Liver (tissue), 9 donors: ENCODE data around the gene SHB. TPM values are rescaled to one million over a fixed set of nuclear protein-coding genes. Genes with fewer than 3 reads are reported as not detected.

Source experiments
- DNase-seq: peaks from one replicate; pipeline ENCODE4 v3.0.0-alpha.2; 2017; ENCODE audit warnings: low spot score
- H3K27ac ChIP-seq, 2 donors: one replicate each; pipeline ENCODE4 v1.7.0; 2013; ENCODE audit warnings: inconsistent platforms in 2 of 2, low read length in 2 of 2, control low read depth in 1 of 2, low read depth in 1 of 2, mild to moderate bottlenecking in 1 of 2
- H3K27me3 ChIP-seq, 4 donors: one replicate each; pipeline versions ENCODE4 v1.6.1 to v1.7.0; 2013; ENCODE audit warnings: low read length in 3 of 4, inconsistent platforms in 1 of 4, mild to moderate bottlenecking in 1 of 4, moderate library complexity in 1 of 4; ENCODE audit not compliant: control insufficient read depth in 4 of 4, insufficient read depth in 4 of 4
- H3K36me3 ChIP-seq, 4 donors: one replicate each; pipeline versions ENCODE4 v1.6.1 to v1.7.0; 2013; ENCODE audit warnings: low read length in 3 of 4, mild to moderate bottlenecking in 3 of 4, low read depth in 1 of 4, moderate library complexity in 1 of 4; ENCODE audit not compliant: control insufficient read depth in 4 of 4, insufficient read depth in 3 of 4
- H3K4me1 ChIP-seq, 4 donors: one replicate each; pipeline versions ENCODE4 v1.6.1 to v1.7.0; 2013; ENCODE audit warnings: low read length in 3 of 4, mild to moderate bottlenecking in 3 of 4, moderate library complexity in 1 of 4; ENCODE audit not compliant: control insufficient read depth in 4 of 4, insufficient read depth in 4 of 4
- H3K4me3 ChIP-seq, 3 donors: one replicate each; pipeline versions ENCODE4 v1.6.1 to v1.7.0; 2013; ENCODE audit warnings: low read length in 3 of 3, control low read depth in 1 of 3, low read depth in 1 of 3, mild to moderate bottlenecking in 1 of 3
- H3K9ac ChIP-seq, 2 donors: one replicate each; pipeline ENCODE4 v1.7.0; 2013; ENCODE audit warnings: low read length in 2 of 2, mild to moderate bottlenecking in 2 of 2, moderate library complexity in 2 of 2, control low read depth in 1 of 2, low read depth in 1 of 2
- H3K9me3 ChIP-seq, 4 donors: one replicate each; pipeline versions ENCODE4 v1.6.1 to v1.7.0; 2013; ENCODE audit warnings: low read length in 3 of 4; ENCODE audit not compliant: control insufficient read depth in 4 of 4
- ATF3 ChIP-seq: IDR thresholded peaks from 2 replicates; pipeline ENCODE4 v1.6.1; 2016; ENCODE audit warnings: antibody characterized with exemption
- EGR1 ChIP-seq, 2 donors: IDR thresholded peaks; 2 replicates each; pipeline ENCODE4 v1.6.1; 2016 to 2018; ENCODE audit warnings: antibody characterized with exemption in 2 of 2, low read depth in 2 of 2
- FOXA1 ChIP-seq: IDR thresholded peaks from 2 replicates; pipeline ENCODE4 v1.6.1; 2016; ENCODE audit warnings: antibody characterized with exemption
- FOXA2 ChIP-seq: IDR thresholded peaks from 2 replicates; pipeline ENCODE4 v1.6.1; 2016; ENCODE audit warnings: antibody characterized with exemption
- GABPA ChIP-seq, 2 donors: IDR thresholded peaks in 1 of 2; conservative IDR thresholded peaks in 1 of 2; 2 replicates each; pipeline ENCODE4 v1.6.1; 2016; ENCODE audit warnings: antibody characterized with exemption in 2 of 2, mild to moderate bottlenecking in 1 of 2, moderate library complexity in 1 of 2
- HNF4A ChIP-seq, 2 donors: conservative IDR thresholded peaks; 2 replicates each; pipeline ENCODE4 v1.6.1; 2016; ENCODE audit warnings: antibody characterized with exemption in 2 of 2, mild to moderate bottlenecking in 2 of 2
- HNF4G ChIP-seq: IDR thresholded peaks from 2 replicates; pipeline ENCODE4 v1.6.1; 2016; ENCODE audit warnings: antibody characterized with exemption
- JUND ChIP-seq, 2 donors: IDR thresholded peaks; 2 replicates each; pipeline ENCODE4 v1.6.1; 2016; ENCODE audit warnings: antibody characterized with exemption in 2 of 2
- NR2F2 ChIP-seq: IDR thresholded peaks from 2 replicates; pipeline ENCODE4 v1.6.1; 2016; ENCODE audit warnings: antibody characterized with exemption
- RAD21 ChIP-seq, 2 donors: IDR thresholded peaks; 2 replicates each; pipeline ENCODE4 v1.6.1; 2016; ENCODE audit warnings: antibody characterized with exemption in 2 of 2, mild to moderate bottlenecking in 2 of 2
- RXRA ChIP-seq, 2 donors: IDR thresholded peaks; 2 replicates each; pipeline ENCODE4 v1.6.1; 2017 to 2018; ENCODE audit warnings: antibody characterized with exemption in 2 of 2, mild to moderate bottlenecking in 1 of 2
- SP1 ChIP-seq: IDR thresholded peaks from 2 replicates; pipeline ENCODE4 v1.6.1; 2018; ENCODE audit warnings: antibody characterized with exemption, mild to moderate bottlenecking
- TAF1 ChIP-seq: conservative IDR thresholded peaks from 2 replicates; pipeline ENCODE4 v1.6.1; 2016; ENCODE audit warnings: antibody characterized with exemption, mild to moderate bottlenecking
- YY1 ChIP-seq: IDR thresholded peaks from 2 replicates; pipeline ENCODE4 v1.6.1; 2016; ENCODE audit warnings: antibody characterized with exemption, mild to moderate bottlenecking
- WGBS: extraction: QIAGEN DNeasy Blood & Tissue Kit; methylation state at CpG from one replicate; pipeline ENCODE4 v1.1.7; 2013; 5-methylcytosine and 5-hydroxymethylcytosine counted together
- polyA plus RNA-seq, 2 donors: library from polyadenylated mRNA; stranded (reverse) in 1 of 2; unstranded in 1 of 2; fragments of 200-250 nt in 1 of 2; fragments of >200 nt in 1 of 2; fragmentation: Nextera tagmentation in 1 of 2; extraction: Ambion mirVana in 1 of 2; gene quantifications; one replicate each; pipeline versions ENCODE4 v1.2.1 to v1.2.3, GENCODE V29; 2013 to 2015
- total RNA-seq, 2 donors: library from RNA; depleted of rRNA; stranded (reverse); fragments of >200 nt; gene quantifications; one replicate each; pipeline ENCODE4 v1.2.3, GENCODE V29; 2014
- TF ChIP-seq, protein P1 (sequence below): IDR thresholded peaks from 2 replicates; pipeline ENCODE4 v1.6.1; 2016; ENCODE audit warnings: antibody characterized with exemption
- TF ChIP-seq, protein P2 (sequence below): IDR thresholded peaks from 2 replicates; pipeline ENCODE4 v1.6.1; 2016; ENCODE audit warnings: antibody characterized with exemption
- TF ChIP-seq, protein P3 (sequence below): fragments of 150-350 bp; IDR thresholded peaks from 2 replicates; pipeline ENCODE4 v1.5.1; 2017; ENCODE audit warnings: improper control_type of control experiment, low read depth, low read length; ENCODE audit not compliant: missing input control
- donor health status: healthy.
- donor health status: healthy.
- donor health status: healthy.
- donor health status: healthy.
- donor health status: healthy.

SHB gene
- total and polyA plus RNA-seq, 4 donors = 3.4 to 17.3 (median 7.0) TPM

DNA sequence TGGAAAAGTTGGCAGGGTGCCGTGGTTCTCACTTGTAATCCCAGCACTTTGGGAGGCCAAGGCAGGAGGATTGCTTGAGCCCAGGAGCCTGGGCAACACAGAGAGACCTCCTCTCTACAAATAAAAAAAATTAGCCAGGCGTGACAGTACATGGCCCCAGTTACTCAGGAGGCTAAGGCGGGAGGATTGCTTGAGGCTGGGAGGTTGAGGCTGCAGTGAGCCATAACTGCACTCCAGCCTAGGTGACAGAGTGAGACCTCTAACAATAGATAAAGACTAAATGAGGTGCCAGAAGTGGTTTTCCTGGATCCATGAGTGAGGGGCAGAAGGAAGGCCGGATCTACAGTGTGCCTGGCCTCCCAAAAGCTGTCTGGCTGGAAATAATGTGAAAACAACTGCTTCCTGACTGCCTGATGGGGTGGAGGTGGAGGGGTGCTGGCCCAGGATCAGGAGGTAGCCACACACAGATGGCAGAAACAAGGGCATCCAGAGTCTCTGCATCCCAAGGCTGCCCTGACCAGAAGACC is 4.1 kb downstream of the SHB start (continued):
- TF ChIP-seq, protein P1, sequence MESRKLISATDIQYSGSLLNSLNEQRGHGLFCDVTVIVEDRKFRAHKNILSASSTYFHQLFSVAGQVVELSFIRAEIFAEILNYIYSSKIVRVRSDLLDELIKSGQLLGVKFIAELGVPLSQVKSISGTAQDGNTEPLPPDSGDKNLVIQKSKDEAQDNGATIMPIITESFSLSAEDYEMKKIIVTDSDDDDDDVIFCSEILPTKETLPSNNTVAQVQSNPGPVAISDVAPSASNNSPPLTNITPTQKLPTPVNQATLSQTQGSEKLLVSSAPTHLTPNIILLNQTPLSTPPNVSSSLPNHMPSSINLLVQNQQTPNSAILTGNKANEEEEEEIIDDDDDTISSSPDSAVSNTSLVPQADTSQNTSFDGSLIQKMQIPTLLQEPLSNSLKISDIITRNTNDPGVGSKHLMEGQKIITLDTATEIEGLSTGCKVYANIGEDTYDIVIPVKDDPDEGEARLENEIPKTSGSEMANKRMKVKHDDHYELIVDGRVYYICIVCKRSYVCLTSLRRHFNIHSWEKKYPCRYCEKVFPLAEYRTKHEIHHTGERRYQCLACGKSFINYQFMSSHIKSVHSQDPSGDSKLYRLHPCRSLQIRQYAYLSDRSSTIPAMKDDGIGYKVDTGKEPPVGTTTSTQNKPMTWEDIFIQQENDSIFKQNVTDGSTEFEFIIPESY = no peak

GRCh38 chr9:38063363-38063707 is 5.7 kb downstream of the SHB start:
- TF ChIP-seq, protein P2, sequence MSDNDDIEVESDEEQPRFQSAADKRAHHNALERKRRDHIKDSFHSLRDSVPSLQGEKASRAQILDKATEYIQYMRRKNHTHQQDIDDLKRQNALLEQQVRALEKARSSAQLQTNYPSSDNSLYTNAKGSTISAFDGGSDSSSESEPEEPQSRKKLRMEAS = no peak
- TF ChIP-seq YY1 = no peak
- TF ChIP-seq RAD21 (IDR thresholded peaks at IDR 0.05) = no peak
- no peak for TF ChIP-seq JUND (IDR thresholded peaks at IDR 0.05)
- TF ChIP-seq NR2F2 = no peak
- no peak for TF ChIP-seq HNF4G
- TF ChIP-seq, protein P1 = no peak
- no peak for TF ChIP-seq FOXA2
- no peak for TF ChIP-seq FOXA1
- no peak for TF ChIP-seq RXRA (IDR thresholded peaks at IDR 0.05)
- TF ChIP-seq SP1 = no peak
- no peak for TF ChIP-seq ATF3
- TF ChIP-seq, protein P3, sequence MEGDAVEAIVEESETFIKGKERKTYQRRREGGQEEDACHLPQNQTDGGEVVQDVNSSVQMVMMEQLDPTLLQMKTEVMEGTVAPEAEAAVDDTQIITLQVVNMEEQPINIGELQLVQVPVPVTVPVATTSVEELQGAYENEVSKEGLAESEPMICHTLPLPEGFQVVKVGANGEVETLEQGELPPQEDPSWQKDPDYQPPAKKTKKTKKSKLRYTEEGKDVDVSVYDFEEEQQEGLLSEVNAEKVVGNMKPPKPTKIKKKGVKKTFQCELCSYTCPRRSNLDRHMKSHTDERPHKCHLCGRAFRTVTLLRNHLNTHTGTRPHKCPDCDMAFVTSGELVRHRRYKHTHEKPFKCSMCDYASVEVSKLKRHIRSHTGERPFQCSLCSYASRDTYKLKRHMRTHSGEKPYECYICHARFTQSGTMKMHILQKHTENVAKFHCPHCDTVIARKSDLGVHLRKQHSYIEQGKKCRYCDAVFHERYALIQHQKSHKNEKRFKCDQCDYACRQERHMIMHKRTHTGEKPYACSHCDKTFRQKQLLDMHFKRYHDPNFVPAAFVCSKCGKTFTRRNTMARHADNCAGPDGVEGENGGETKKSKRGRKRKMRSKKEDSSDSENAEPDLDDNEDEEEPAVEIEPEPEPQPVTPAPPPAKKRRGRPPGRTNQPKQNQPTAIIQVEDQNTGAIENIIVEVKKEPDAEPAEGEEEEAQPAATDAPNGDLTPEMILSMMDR = no peak
- TF ChIP-seq GABPA (IDR thresholded peaks at IDR 0.05 in 1 of 2, conservative IDR thresholded peaks at IDR 0.05 in 1 of 2) = no peak
- TF ChIP-seq TAF1 = no peak
- TF ChIP-seq HNF4A (conservative IDR thresholded peaks at IDR 0.05) = no peak
- no peak for TF ChIP-seq EGR1 (IDR thresholded peaks at IDR 0.05; ENCODE audit: low read depth in 2 of 2)
- Histone ChIP-seq H3K9me3 (no peaks in the 10 kb centered on the region), H3K36me3 (peaks cover 0 to 2% (median 0%) of the 10 kb centered on the region in 4 donors), H3K27ac (peak overlapping the region; percentile 0 to 32), H3K4me1 (peaks cover 28 to 90% (median 72%) of the 10 kb centered on the region in 4 donors), H3K27me3 (no peaks in the 10 kb centered on the region), H3K9ac (no peak overlapping the region), H3K4me3 (no peak overlapping the region)
- 39% methylated on average over 2 of the region's 2 CpGs for WGBS
- DNase-seq = no peak
